ENCODE data around the gene APBA3. TPM values are rescaled to one million over a fixed set of nuclear protein-coding genes. Genes with fewer than 3 reads are reported as not detected.

APBA3 gene
- polyA plus RNA-seq, 2 of the 4 experiments (the other 2 are of a cell fraction), result 5.5 to 10.0 TPM

DNA sequence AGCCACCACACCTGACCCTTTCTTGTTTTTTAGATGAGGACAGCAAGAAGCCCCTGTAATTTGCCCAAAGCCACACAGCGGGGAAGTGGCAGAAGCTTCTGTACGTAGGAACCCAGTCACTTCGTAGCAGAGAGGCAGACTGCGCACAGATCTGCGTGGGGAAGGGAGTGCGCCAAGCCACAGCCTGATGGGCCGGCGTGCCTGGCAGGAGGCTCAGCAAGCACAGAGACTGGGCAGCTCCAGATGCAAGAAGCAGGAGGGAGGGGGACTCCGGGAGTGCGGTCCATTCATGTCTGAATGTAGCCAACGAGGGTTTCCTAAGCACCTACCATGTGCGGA is 53.7 kb downstream of the APBA3 start:
- peak overlapping the region; percentile 76 to 83; a peak in 5 of 6 replicates for H3K27ac ChIP-seq
- CTCF ChIA-PET, result interaction anchor here (1.6 to 7.3 kb wide), 4 partner anchors 8 to 145 kb away, joined by 3 to 57 read pairs (median 10); partner anchors contain the start of gene PIP5K1C

DNA sequence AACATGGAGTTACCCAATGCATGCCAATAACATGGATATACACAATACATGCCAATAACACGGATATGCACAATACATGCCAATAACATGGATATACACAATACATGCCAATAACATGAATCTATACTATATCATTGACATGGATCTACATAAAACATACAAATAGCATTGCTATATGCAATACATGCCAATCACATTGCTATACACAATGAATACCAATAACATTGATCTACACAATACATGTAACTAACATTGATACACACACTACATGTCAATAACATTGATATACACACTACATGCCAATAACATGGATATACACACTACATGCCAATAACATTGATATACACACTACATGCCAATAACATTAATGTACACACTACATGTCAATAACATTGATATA is 60.3 kb downstream of the APBA3 start:
- Histone ChIP-seq H3K4me2 (peak overlapping the region; percentile 75), H3K4me1 (peaks cover 4% of the 10 kb centered on the region; the same call in 1 of the 3 replicates), H3K27ac (peak overlapping the region in 1 of 2 experiments; percentile 69; a peak in 3 of 6 replicates), H3K9me3 (no peaks in the 10 kb centered on the region), H3K4me3 (no peak overlapping the region)
- DNase-seq (ENCODE audit: low read depth in 1 of 2, low spot score in 1 of 2), result no peak
- no peak for ATAC-seq
- WGBS (ENCODE audit: missing lambda C conversion rate), result 5% methylated on average over 1 of the region's 1 CpG
- CTCF ChIA-PET, result interaction anchor here (0.7 to 3.4 kb wide), 7 partner anchors 8 to 40 kb away, joined by 3 to 13 read pairs (median 5); partner anchors contain the start of gene TJP3
- POLR2A ChIA-PET, result no interaction called here
- no peak for FAIRE-seq
- TF ChIP-seq NR3C1 (IDR thresholded peaks at IDR 0.05) (no peak), CHD4 (IDR thresholded peaks at IDR 0.05; ENCODE audit: borderline replicate concordance) (no peak), TP53 (CRISPR knock-in tag; IDR thresholded peaks at IDR 0.05) (no peak), CBX8 (IDR thresholded peaks at IDR 0.05) (no peak), GATA3 (IDR thresholded peaks at IDR 0.05; ENCODE audit: borderline replicate concordance) (no peak), HEYL (CRISPR knock-in tag; IDR thresholded peaks at IDR 0.05) (no peak), NPAS2 (CRISPR knock-in tag; IDR thresholded peaks at IDR 0.05; ENCODE audit: borderline replicate concordance) (no peak), RCOR1 (IDR thresholded peaks at IDR 0.05; ENCODE audit: low read depth, low read length) (no peak), HOXB5 (CRISPR knock-in tag; IDR thresholded peaks at IDR 0.05) (no peak), SMC3 (IDR thresholded peaks at IDR 0.05) (no peak), MAZ (IDR thresholded peaks at IDR 0.05; ENCODE audit: borderline replicate concordance, low read depth, low read length) (no peak), MAFK (IDR thresholded peaks at IDR 0.05; ENCODE audit: partially characterized antibody) (no peak), JUNB (IDR thresholded peaks at IDR 0.05) (no peak), RFX5 (IDR thresholded peaks at IDR 0.05) (no peak), CEBPB (IDR thresholded peaks at IDR 0.05) (no peak), FOXS1 (CRISPR knock-in tag; IDR thresholded peaks at IDR 0.05) (no peak)
- TF ChIP-seq, protein P1, sequence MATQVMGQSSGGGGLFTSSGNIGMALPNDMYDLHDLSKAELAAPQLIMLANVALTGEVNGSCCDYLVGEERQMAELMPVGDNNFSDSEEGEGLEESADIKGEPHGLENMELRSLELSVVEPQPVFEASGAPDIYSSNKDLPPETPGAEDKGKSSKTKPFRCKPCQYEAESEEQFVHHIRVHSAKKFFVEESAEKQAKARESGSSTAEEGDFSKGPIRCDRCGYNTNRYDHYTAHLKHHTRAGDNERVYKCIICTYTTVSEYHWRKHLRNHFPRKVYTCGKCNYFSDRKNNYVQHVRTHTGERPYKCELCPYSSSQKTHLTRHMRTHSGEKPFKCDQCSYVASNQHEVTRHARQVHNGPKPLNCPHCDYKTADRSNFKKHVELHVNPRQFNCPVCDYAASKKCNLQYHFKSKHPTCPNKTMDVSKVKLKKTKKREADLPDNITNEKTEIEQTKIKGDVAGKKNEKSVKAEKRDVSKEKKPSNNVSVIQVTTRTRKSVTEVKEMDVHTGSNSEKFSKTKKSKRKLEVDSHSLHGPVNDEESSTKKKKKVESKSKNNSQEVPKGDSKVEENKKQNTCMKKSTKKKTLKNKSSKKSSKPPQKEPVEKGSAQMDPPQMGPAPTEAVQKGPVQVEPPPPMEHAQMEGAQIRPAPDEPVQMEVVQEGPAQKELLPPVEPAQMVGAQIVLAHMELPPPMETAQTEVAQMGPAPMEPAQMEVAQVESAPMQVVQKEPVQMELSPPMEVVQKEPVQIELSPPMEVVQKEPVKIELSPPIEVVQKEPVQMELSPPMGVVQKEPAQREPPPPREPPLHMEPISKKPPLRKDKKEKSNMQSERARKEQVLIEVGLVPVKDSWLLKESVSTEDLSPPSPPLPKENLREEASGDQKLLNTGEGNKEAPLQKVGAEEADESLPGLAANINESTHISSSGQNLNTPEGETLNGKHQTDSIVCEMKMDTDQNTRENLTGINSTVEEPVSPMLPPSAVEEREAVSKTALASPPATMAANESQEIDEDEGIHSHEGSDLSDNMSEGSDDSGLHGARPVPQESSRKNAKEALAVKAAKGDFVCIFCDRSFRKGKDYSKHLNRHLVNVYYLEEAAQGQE (IDR thresholded peaks at IDR 0.05), result no peak

More for the DNA sequence above, 53.7 kb downstream of the APBA3 start:
- DNase-seq (ENCODE audit: low read depth in 1 of 2, low spot score in 1 of 2) (no peak), ATAC-seq (no peak; a peak in 1 of 6 replicates), FAIRE-seq (no peak)
- H3K4me1 ChIP-seq, result peaks cover 41% of the 10 kb centered on the region
- peak overlapping the region; percentile 91 for H3K4me2 ChIP-seq
- POLR2A ChIA-PET, result no interaction called here
- no peak overlapping the region for H3K4me3 ChIP-seq
- TF ChIP-seq, protein P2, sequence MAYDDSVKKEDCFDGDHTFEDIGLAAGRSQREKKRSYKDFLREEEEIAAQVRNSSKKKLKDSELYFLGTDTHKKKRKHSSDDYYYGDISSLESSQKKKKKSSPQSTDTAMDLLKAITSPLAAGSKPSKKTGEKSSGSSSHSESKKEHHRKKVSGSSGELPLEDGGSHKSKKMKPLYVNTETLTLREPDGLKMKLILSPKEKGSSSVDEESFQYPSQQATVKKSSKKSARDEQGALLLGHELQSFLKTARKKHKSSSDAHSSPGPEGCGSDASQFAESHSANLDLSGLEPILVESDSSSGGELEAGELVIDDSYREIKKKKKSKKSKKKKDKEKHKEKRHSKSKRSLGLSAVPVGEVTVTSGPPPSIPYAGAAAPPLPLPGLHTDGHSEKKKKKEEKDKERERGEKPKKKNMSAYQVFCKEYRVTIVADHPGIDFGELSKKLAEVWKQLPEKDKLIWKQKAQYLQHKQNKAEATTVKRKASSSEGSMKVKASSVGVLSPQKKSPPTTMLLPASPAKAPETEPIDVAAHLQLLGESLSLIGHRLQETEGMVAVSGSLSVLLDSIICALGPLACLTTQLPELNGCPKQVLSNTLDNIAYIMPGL (CRISPR knock-in tag; IDR thresholded peaks at IDR 0.05; ENCODE audit: borderline replicate concordance), result no peak
- TF ChIP-seq, protein P3, sequence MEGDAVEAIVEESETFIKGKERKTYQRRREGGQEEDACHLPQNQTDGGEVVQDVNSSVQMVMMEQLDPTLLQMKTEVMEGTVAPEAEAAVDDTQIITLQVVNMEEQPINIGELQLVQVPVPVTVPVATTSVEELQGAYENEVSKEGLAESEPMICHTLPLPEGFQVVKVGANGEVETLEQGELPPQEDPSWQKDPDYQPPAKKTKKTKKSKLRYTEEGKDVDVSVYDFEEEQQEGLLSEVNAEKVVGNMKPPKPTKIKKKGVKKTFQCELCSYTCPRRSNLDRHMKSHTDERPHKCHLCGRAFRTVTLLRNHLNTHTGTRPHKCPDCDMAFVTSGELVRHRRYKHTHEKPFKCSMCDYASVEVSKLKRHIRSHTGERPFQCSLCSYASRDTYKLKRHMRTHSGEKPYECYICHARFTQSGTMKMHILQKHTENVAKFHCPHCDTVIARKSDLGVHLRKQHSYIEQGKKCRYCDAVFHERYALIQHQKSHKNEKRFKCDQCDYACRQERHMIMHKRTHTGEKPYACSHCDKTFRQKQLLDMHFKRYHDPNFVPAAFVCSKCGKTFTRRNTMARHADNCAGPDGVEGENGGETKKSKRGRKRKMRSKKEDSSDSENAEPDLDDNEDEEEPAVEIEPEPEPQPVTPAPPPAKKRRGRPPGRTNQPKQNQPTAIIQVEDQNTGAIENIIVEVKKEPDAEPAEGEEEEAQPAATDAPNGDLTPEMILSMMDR (IDR thresholded peaks at IDR 0.05), result no peak
- TF ChIP-seq CBX8 (IDR thresholded peaks at IDR 0.05) (no peak), CHD4 (IDR thresholded peaks at IDR 0.05; ENCODE audit: borderline replicate concordance) (no peak), RCOR1 (IDR thresholded peaks at IDR 0.05; ENCODE audit: low read depth, low read length) (no peak), RAD21 (conservative IDR thresholded peaks at IDR 0.05 in 1 of 2, IDR thresholded peaks at IDR 0.05 in 1 of 2) (no peak), CHD2 (IDR thresholded peaks at IDR 0.05; ENCODE audit: low read length, partially characterized antibody) (no peak), JUNB (IDR thresholded peaks at IDR 0.05) (no peak), ZNF302 (CRISPR knock-in tag; IDR thresholded peaks at IDR 0.05) (no peak), MAFK (IDR thresholded peaks at IDR 0.05; ENCODE audit: partially characterized antibody) (no peak), HDAC2 (IDR thresholded peaks at IDR 0.05) (no peak), POLR2AphosphoS2 (conservative IDR thresholded peaks at IDR 0.05; ENCODE audit: low read length) (no peak), TFCP2L1 (CRISPR knock-in tag; IDR thresholded peaks at IDR 0.05) (no peak), EHF (CRISPR knock-in tag; IDR thresholded peaks at IDR 0.05) (no peak), CEBPB (IDR thresholded peaks at IDR 0.05) (no peak), SREBF2 (IDR thresholded peaks at IDR 0.05) (no peak)
- TF ChIP-seq, protein P4, sequence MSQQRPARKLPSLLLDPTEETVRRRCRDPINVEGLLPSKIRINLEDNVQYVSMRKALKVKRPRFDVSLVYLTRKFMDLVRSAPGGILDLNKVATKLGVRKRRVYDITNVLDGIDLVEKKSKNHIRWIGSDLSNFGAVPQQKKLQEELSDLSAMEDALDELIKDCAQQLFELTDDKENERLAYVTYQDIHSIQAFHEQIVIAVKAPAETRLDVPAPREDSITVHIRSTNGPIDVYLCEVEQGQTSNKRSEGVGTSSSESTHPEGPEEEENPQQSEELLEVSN (IDR thresholded peaks at IDR 0.05; ENCODE audit: borderline replicate concordance, low read depth), result no peak
- TF ChIP-seq, protein P5, sequence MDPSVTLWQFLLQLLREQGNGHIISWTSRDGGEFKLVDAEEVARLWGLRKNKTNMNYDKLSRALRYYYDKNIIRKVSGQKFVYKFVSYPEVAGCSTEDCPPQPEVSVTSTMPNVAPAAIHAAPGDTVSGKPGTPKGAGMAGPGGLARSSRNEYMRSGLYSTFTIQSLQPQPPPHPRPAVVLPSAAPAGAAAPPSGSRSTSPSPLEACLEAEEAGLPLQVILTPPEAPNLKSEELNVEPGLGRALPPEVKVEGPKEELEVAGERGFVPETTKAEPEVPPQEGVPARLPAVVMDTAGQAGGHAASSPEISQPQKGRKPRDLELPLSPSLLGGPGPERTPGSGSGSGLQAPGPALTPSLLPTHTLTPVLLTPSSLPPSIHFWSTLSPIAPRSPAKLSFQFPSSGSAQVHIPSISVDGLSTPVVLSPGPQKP (IDR thresholded peaks at IDR 0.05; ENCODE audit: low read depth, low read length), result no peak
- TF ChIP-seq, protein P6, sequence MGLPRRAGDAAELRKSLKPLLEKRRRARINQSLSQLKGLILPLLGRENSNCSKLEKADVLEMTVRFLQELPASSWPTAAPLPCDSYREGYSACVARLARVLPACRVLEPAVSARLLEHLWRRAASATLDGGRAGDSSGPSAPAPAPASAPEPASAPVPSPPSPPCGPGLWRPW (IDR thresholded peaks at IDR 0.05), result no peak
- 98% methylated on average over 4 of the region's 12 CpGs for WGBS (ENCODE audit: missing lambda C conversion rate)
- no peaks in the 10 kb centered on the region for H3K9me3 ChIP-seq

All from A549 (cell line).